ENCODE data around the gene GPRC5B.

GPRC5B gene

GRCh38 chr16:19853742-19854542, 30.7 kb downstream of the GPRC5B start:
- no peak overlapping the region for H3K27ac ChIP-seq (ENCODE audit: low read length)
- H3K36me3 ChIP-seq (ENCODE audit: control insufficient read depth in 1 of 2, insufficient read depth in 2 of 2, low read length in 2 of 2), result no peaks in the 10 kb centered on the region
- no peak overlapping the region for H3K4me3 ChIP-seq (ENCODE audit: low read depth in 1 of 2, low read length in 2 of 2)
- H3K9me3 ChIP-seq (ENCODE audit: control insufficient read depth in 1 of 2, low read length in 2 of 2), result no peaks in the 10 kb centered on the region
- no peaks in the 10 kb centered on the region for H3K4me1 ChIP-seq (ENCODE audit: control insufficient read depth in 1 of 2, insufficient read depth in 2 of 2, low read length in 2 of 2)
- no peaks in the 10 kb centered on the region for H3K27me3 ChIP-seq (ENCODE audit: low read depth, low read length)

DNA sequence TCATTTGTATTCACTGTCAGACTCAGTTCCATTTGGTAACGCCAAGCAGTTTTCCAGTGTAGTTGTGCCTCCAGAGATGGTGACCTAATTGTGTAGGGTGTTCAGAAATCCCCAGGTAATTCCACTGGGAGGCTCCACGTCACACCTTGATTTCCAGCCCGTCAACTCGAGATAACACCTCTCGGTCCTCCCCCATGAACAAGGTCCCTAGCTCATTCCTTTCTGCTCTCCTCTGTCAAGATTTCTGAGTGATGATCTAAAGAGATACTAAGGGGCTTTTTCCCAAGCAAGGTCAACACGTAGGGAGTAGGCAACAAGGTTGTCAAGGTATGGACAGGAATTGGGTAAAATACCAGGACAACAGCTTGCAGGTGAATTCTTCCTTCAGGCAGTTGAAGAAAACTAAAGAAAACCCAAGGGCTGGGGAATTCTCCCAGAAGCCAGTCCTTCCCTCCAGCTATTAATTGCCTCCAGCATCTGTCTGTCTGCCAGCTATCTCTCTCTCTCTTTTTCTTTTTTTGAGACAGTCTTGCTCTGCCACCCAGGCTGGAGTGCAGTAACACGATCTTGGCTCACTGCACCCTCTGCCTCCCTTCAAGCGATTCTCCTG, 31.4 kb downstream of the GPRC5B start:
- no peak overlapping the region for H3K4me3 ChIP-seq (ENCODE audit: low read depth in 1 of 2, low read length in 2 of 2)
- no peaks in the 10 kb centered on the region for H3K27me3 ChIP-seq (ENCODE audit: low read depth, low read length)
- H3K36me3 ChIP-seq (ENCODE audit: control insufficient read depth in 1 of 2, insufficient read depth in 2 of 2, low read length in 2 of 2), result no peaks in the 10 kb centered on the region
- H3K27ac ChIP-seq (ENCODE audit: low read length), result no peak overlapping the region
- no peaks in the 10 kb centered on the region for H3K4me1 ChIP-seq (ENCODE audit: control insufficient read depth in 1 of 2, insufficient read depth in 2 of 2, low read length in 2 of 2)
- no peaks in the 10 kb centered on the region for H3K9me3 ChIP-seq (ENCODE audit: control insufficient read depth in 1 of 2, low read length in 2 of 2)

DNA sequence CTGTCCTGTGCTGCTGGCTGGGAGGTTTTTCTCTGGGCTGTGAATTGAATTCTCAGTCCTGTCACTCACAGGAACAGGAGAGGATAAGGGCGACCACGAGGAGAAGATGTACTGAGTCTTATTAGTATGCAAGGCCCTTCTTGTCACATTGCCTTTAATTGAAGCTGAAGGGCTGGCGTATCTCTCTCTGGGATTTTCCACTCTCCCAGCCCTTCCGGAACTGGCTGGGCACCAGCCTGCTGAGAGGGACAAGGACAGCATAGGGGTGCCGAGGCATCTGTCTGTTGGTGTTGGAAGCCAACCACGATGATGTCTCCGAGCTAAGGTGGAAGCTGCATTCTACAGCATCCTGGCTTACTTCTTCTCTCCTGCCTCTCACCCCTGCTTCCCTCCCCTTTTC, 33.2 kb downstream of the GPRC5B start:
- Histone ChIP-seq H3K4me3 (ENCODE audit: low read depth in 1 of 2, low read length in 2 of 2) (no peak overlapping the region), H3K4me1 (ENCODE audit: control insufficient read depth in 1 of 2, insufficient read depth in 2 of 2, low read length in 2 of 2) (no peaks in the 10 kb centered on the region), H3K27me3 (ENCODE audit: low read depth, low read length) (no peaks in the 10 kb centered on the region), H3K27ac (ENCODE audit: low read length) (no peak overlapping the region), H3K9me3 (ENCODE audit: control insufficient read depth in 1 of 2, low read length in 2 of 2) (no peaks in the 10 kb centered on the region), H3K36me3 (ENCODE audit: control insufficient read depth in 1 of 2, insufficient read depth in 2 of 2, low read length in 2 of 2) (no peaks in the 10 kb centered on the region)

DNA sequence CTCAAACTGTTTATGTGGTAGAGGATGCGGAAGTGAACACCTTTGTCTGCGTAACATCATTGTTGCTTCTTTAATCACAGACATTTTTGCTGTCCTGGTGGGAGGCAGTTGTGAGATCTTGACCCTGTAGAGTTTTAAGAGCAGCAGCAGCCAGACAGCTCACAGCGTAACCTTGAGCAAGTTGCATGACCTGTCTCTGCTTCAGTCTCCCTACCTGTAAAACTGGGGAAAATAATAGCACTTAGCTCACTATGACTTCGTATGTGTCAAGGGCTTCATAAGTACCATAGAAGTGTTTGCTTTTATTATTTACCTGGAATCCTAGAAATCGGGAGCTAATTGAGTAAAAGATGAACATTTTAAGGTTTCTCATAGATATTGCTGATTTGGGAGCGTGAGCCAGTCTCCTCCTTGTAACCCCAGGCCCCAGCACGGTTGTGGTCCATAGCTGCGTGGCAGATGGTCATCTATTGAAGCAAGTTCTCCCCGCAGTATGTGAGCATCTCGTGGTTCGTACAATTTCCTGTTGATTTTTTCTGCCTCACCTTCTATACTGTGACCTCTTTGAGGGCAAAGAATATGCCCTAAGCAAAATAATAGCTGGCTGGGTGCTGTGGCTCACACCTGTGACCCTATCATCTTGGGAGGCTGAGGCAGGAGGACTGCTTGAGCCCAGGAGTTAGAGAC, 34.4 kb downstream of the GPRC5B start:
- H3K27ac ChIP-seq (ENCODE audit: low read length), result no peak overlapping the region
- H3K4me3 ChIP-seq (ENCODE audit: low read depth in 1 of 2, low read length in 2 of 2), result no peak overlapping the region

DNA sequence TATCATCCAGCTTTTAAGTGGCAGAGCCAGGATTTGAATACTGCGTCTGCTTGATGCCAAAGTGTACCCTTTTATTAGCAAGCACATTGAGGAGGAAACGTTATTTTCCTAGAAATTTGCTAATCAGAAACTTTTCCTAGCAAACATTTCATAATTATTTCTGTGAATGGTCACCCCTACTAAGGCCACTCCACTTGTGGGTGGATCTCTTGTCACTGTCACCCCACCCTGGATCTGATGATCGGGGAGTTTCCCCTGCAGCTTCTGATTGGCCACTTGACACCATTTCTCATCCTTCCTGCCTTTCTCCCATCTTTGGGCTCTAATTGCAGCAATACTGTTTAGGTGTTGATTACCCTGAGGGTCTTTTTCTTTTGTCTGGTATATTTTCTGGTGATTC, 35.9 kb downstream of the GPRC5B start:
- Histone ChIP-seq H3K27ac (ENCODE audit: low read length) (no peak overlapping the region), H3K4me3 (ENCODE audit: low read depth in 1 of 2, low read length in 2 of 2) (no peak overlapping the region), H3K27me3 (ENCODE audit: low read depth, low read length) (no peaks in the 10 kb centered on the region), H3K36me3 (ENCODE audit: control insufficient read depth in 1 of 2, insufficient read depth in 2 of 2, low read length in 2 of 2) (no peaks in the 10 kb centered on the region), H3K4me1 (ENCODE audit: control insufficient read depth in 1 of 2, insufficient read depth in 2 of 2, low read length in 2 of 2) (no peaks in the 10 kb centered on the region), H3K9me3 (ENCODE audit: control insufficient read depth in 1 of 2, low read length in 2 of 2) (no peaks in the 10 kb centered on the region)

More for the DNA sequence above, 34.4 kb downstream of the GPRC5B start:
- no peaks in the 10 kb centered on the region for H3K36me3 ChIP-seq (ENCODE audit: control insufficient read depth in 1 of 2, insufficient read depth in 2 of 2, low read length in 2 of 2)
- no peaks in the 10 kb centered on the region for H3K27me3 ChIP-seq (ENCODE audit: low read depth, low read length)
- no peaks in the 10 kb centered on the region for H3K4me1 ChIP-seq (ENCODE audit: control insufficient read depth in 1 of 2, insufficient read depth in 2 of 2, low read length in 2 of 2)
- H3K9me3 ChIP-seq (ENCODE audit: control insufficient read depth in 1 of 2, low read length in 2 of 2), result no peaks in the 10 kb centered on the region

DNA sequence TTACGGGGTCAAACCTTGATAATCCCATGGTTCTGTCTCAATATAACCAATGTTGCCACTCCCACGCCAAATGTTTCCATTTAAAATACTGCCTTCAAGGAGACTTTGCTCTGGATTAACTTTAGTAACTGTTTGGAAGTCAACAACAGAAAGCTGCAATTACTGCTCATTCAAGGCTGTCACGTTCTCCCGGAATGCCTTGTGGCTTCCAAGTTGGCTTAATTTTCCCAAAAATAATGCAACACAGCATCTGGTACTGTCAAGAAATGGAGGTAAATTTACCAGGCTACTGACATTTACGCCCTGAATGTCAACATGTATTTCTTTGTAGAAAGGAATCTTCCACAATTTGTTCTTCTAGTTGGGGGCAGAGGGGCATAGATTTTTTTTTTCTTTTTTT, 38.2 kb downstream of the GPRC5B start:
- H3K9me3 ChIP-seq (ENCODE audit: control insufficient read depth in 1 of 2, low read length in 2 of 2), result no peaks in the 10 kb centered on the region
- no peaks in the 10 kb centered on the region for H3K36me3 ChIP-seq (ENCODE audit: control insufficient read depth in 1 of 2, insufficient read depth in 2 of 2, low read length in 2 of 2)
- H3K27ac ChIP-seq (ENCODE audit: low read length), result no peak overlapping the region
- no peak overlapping the region for H3K4me3 ChIP-seq (ENCODE audit: low read depth in 1 of 2, low read length in 2 of 2)
- H3K4me1 ChIP-seq (ENCODE audit: control insufficient read depth in 1 of 2, insufficient read depth in 2 of 2, low read length in 2 of 2), result no peaks in the 10 kb centered on the region
- H3K27me3 ChIP-seq (ENCODE audit: low read depth, low read length), result no peaks in the 10 kb centered on the region

DNA sequence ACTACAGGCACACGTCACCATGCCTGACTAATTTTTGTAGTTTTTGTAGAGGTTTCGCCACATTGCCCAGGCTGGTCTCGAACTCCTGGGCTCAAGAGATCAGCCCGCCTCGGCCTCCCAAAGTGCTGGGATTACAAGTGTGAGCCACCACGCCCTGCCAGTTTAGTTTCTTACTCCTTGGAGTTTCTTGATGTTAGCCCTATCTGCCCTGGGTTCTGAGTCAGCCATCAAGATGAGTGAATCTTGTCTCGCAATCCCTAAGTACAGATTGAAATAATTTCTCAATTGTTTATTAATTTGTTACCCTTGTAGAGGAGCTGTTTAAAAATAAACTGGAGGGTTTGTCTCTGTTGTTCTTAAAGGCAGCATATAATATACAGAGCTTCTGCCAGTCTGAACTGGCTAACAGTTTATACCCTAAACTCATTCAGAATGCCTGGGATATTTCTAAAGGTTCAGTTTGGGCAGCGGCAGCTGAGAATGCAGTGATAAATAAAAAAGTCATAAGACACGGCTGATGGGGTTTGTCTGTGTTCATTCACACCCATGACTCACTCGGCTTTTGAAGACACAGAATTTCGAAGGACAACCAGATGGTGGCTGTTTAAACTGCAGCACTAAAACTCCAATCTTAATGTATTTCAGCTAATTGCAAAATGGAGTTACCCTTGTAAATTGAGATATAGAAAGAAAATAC, 39.6 kb downstream of the GPRC5B start:
- no peak overlapping the region for H3K4me3 ChIP-seq (ENCODE audit: low read depth in 1 of 2, low read length in 2 of 2)
- no peaks in the 10 kb centered on the region for H3K9me3 ChIP-seq (ENCODE audit: control insufficient read depth in 1 of 2, low read length in 2 of 2)
- no peaks in the 10 kb centered on the region for H3K4me1 ChIP-seq (ENCODE audit: control insufficient read depth in 1 of 2, insufficient read depth in 2 of 2, low read length in 2 of 2)
- H3K36me3 ChIP-seq (ENCODE audit: control insufficient read depth in 1 of 2, insufficient read depth in 2 of 2, low read length in 2 of 2), result no peaks in the 10 kb centered on the region
- no peaks in the 10 kb centered on the region for H3K27me3 ChIP-seq (ENCODE audit: low read depth, low read length)
- H3K27ac ChIP-seq (ENCODE audit: low read length), result no peak overlapping the region

DNA sequence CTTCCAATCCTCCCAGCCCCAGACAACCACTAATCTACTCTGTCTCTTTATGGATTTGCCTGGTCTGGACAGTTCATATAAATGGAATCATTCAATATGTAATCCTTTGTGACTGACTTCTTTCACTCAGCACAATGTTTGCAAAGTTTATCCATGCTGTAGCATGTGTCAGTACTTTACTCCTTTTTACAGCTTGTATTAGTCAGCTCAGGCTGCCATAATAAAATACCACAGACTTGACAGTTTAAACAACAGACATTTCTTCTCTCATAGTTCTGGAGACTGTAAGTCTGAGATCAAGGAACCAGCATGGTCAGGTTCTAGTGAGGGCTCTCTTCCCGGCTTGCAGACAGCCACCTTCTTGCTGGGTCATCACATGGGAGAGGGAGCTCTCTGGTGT, 41.3 kb downstream of the GPRC5B start:
- Histone ChIP-seq H3K9me3 (ENCODE audit: control insufficient read depth in 1 of 2, low read length in 2 of 2) (no peaks in the 10 kb centered on the region), H3K36me3 (ENCODE audit: control insufficient read depth in 1 of 2, insufficient read depth in 2 of 2, low read length in 2 of 2) (no peaks in the 10 kb centered on the region), H3K27ac (ENCODE audit: low read length) (no peak overlapping the region)

GRCh38 chr16:19842426-19843157, 42.1 kb downstream of the GPRC5B start:
- Histone ChIP-seq H3K27me3 (ENCODE audit: low read depth, low read length) (no peaks in the 10 kb centered on the region), H3K4me1 (ENCODE audit: control insufficient read depth in 1 of 2, insufficient read depth in 2 of 2, low read length in 2 of 2) (no peaks in the 10 kb centered on the region), H3K4me3 (ENCODE audit: low read depth in 1 of 2, low read length in 2 of 2) (no peak overlapping the region), H3K27ac (ENCODE audit: low read length) (no peak overlapping the region), H3K9me3 (ENCODE audit: control insufficient read depth in 1 of 2, low read length in 2 of 2) (no peaks in the 10 kb centered on the region), H3K36me3 (ENCODE audit: control insufficient read depth in 1 of 2, insufficient read depth in 2 of 2, low read length in 2 of 2) (no peaks in the 10 kb centered on the region)

More for the DNA sequence above, 41.3 kb downstream of the GPRC5B start:
- Histone ChIP-seq H3K27me3 (ENCODE audit: low read depth, low read length) (no peaks in the 10 kb centered on the region), H3K4me3 (ENCODE audit: low read depth in 1 of 2, low read length in 2 of 2) (no peak overlapping the region), H3K4me1 (ENCODE audit: control insufficient read depth in 1 of 2, insufficient read depth in 2 of 2, low read length in 2 of 2) (no peaks in the 10 kb centered on the region)

DNA sequence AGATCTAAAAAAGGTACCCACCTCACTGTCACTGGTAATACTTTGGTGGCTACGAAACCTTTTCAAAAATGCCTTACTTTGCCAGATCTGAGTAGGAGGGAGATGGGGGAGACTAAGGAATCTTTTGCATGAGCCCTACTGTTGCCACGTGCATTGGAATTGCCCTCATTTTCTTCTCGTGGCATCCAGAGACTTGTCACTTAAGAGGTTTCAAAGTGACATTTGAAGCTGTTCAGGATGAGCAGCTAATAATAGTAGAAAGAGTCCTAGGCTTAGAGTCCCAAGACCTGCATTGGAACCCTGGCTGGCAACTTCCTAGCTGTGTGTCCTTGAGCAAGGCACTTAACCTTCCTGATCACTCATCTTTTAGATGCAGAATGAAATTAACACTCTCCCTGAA, 43.5 kb downstream of the GPRC5B start:
- Histone ChIP-seq H3K36me3 (ENCODE audit: control insufficient read depth in 1 of 2, insufficient read depth in 2 of 2, low read length in 2 of 2) (no peaks in the 10 kb centered on the region), H3K4me1 (ENCODE audit: control insufficient read depth in 1 of 2, insufficient read depth in 2 of 2, low read length in 2 of 2) (no peaks in the 10 kb centered on the region), H3K27ac (ENCODE audit: low read length) (no peak overlapping the region), H3K27me3 (ENCODE audit: low read depth, low read length) (no peaks in the 10 kb centered on the region), H3K4me3 (ENCODE audit: low read depth in 1 of 2, low read length in 2 of 2) (no peak overlapping the region), H3K9me3 (ENCODE audit: control insufficient read depth in 1 of 2, low read length in 2 of 2) (no peaks in the 10 kb centered on the region)
